ENCODE measurements around the gene IQGAP1.

Gene IQGAP1

DNA sequence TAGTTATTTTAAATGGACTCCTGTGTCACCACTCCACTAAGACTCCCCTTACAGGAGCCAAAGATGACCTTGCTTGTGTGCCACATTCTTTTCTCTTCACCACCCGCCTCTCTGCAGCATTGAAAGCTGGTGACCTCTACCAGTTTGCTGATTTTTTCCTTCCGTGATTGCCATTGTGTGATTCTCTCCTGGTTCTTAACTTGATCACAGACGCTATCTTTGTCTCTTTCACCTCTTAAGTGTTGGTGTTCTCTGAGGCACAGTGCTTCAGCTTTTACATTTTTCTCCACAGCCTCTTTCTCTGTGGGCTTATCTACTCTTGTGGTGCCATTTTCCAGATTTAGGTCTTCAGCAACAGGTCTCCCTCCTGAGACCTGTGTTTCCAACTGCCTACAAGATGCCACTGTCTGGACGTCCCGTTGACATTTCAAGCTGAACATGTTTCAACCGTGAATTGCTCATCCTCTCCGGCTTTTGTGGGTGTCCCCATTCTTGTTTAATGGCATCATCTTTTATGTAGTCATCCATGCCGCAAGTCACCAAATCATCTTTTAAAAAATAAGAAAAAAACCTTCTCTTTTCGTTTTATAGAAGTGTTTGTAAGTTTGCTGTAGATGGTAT lies 26.5 kb downstream of the IQGAP1 start:
- TF ChIP-seq, protein P1, sequence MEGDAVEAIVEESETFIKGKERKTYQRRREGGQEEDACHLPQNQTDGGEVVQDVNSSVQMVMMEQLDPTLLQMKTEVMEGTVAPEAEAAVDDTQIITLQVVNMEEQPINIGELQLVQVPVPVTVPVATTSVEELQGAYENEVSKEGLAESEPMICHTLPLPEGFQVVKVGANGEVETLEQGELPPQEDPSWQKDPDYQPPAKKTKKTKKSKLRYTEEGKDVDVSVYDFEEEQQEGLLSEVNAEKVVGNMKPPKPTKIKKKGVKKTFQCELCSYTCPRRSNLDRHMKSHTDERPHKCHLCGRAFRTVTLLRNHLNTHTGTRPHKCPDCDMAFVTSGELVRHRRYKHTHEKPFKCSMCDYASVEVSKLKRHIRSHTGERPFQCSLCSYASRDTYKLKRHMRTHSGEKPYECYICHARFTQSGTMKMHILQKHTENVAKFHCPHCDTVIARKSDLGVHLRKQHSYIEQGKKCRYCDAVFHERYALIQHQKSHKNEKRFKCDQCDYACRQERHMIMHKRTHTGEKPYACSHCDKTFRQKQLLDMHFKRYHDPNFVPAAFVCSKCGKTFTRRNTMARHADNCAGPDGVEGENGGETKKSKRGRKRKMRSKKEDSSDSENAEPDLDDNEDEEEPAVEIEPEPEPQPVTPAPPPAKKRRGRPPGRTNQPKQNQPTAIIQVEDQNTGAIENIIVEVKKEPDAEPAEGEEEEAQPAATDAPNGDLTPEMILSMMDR (IDR thresholded peaks at IDR 0.05): no peak

DNA sequence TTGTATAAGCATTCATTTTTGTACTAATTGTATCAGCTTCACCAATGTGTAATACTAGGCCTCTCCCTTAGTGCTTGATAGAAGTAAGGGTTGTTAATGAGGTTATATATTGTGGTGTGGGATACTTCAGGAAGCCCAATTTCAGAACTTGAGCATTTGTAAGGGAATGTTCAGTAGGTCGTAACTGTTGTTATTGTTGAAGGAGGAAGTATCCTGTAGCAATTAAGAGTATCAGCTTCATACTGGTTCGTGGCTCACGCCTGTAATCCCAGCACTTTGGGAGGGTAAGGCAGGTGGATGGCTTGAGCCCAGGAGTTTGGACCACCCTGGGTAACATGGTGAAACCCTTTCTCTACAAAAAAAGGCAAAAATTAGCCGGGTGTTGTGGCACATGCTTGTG lies 30.6 kb downstream of the IQGAP1 start:
- TF ChIP-seq, protein P1 (IDR thresholded peaks at IDR 0.05): no peak

DNA sequence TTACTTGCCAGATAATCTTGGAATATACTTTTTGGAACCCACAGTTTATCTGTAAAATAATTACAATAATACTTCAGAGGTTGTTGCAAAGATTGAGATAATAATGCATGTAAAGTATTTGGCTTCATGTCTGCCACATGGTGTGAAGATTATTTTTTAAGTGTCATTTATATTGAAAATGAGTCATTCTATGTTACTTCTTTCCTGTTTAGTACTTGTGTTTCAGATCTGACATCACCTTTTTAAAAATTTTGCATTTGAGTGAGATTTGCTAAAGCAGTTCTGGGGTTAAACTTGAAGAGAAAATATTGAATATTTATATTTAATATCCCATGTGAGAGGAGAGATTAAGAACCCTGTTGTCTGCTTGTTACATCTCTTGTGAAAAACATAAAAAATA lies 31.2 kb downstream of the IQGAP1 start:
- TF ChIP-seq, protein P1 (IDR thresholded peaks at IDR 0.05): no peak

DNA sequence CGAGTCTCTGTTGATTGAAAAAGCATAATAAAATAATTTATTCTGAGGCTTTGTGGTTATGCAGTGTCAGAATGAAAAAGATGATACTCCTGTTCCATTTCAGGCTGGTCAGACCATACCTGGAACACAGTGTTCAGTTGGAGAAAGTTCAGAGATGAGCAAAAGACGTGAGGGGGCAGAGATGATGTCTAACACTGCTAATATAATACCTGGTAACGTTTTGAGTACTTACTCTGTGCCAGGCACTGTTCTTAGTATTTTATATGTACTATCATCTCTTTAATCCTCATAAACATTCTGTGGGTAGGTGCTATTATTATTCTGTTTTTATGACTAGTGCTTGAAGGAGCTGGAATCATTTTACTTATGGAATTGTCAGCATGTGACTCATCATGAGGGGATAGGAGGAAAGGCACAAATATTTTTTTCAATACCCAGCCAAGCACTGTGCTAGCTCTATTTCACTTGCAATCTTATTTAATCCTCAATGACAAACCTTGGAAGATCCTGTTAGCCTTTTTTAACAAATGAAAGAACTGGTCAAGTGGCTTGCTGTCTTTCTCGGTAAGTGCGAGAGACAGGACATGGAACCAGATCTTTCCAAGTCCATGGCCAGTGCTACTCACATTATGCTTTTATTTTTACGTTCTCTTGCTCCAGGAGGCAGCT lies 31.8 kb downstream of the IQGAP1 start:
- TF ChIP-seq, protein P1 (IDR thresholded peaks at IDR 0.05): no peak

DNA sequence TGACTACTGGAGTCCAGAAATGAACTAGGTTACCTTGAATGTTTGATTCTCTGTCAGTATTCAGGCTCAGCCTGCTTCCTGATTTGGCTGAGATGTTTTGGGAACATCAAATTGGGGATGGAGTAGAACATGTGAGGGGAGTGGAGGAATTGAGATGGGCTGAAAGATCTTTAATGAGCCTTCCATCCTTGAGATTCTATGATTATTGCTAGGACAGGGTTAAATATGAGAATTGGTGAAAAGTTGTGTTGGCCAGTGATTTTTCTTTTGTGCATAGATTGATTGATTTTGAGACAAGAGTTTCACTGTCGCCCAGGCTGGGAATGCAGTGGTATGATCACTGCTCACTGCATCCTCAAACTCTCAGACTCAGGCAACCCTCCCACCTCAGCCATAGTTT lies 32.4 kb downstream of the IQGAP1 start:
- TF ChIP-seq, protein P1 (IDR thresholded peaks at IDR 0.05): no peak

DNA sequence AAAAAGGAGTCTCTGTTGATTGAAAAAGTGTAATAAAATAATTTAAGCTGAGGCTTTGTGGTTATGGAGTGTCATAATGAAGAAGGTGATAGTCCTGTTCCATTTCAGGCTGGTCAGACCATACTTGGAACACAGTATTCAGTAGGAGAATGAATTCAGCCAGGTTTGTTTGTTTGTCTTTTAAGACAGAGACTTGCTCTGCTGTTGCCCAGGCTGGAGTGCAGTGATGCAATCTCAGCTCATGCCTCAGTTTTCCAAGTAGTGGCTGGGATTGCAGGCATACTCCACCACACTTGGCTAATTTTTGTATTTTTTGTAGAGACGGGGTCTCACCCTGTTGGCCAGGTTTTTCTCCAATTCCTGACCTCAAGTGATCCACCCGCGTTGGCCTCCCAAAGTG lies 33.5 kb downstream of the IQGAP1 start:
- TF ChIP-seq, protein P1 (IDR thresholded peaks at IDR 0.05): no peak

DNA sequence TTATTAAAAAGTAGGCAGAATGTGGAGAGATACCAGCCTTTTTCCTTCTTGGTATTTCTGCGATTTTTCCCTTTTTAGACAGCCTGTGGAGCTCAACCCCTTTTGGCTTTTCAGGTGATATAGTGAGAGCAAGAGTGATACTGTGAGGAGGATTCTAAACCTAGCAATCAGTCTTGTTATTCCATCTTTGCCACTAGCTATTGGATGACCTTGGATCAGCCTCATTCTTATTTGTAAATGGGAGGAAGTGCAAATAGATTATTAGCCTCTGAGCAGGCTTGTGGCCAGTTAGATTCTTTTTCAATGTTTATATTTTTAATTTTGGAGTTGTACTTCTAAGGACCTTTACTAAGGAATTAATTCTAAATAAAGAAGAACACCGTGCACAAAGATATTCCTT lies 34.0 kb downstream of the IQGAP1 start:
- TF ChIP-seq, protein P1 (IDR thresholded peaks at IDR 0.05): no peak
